CD14-positive monocyte (primary cell): ENCODE data around the gene RAD51D. TPM values are rescaled to one million over a fixed set of nuclear protein-coding genes. Genes with fewer than 3 reads are reported as not detected.

Experiments used
- DNase-seq, 3 donors: peaks; one replicate each; pipeline ENCODE4 v3.0.0-alpha.2; 2011 to 2022
- H2AFZ ChIP-seq: 2 replicates; pipeline ENCODE4 v1.6.0; 2012; ENCODE audit warnings: mild to moderate bottlenecking, low read depth, low read length, inconsistent platforms; ENCODE audit not compliant: insufficient read depth, poor library complexity, severe bottlenecking
- H3K27ac ChIP-seq, 2 donors: 1 replicate in 1 of 2; 2 replicates in 1 of 2; pipeline ENCODE4 v1.5.1; 2012 to 2013; ENCODE audit warnings: low read length in 2 of 2, control low read depth in 1 of 2, inconsistent platforms in 1 of 2, low read depth in 1 of 2, mild to moderate bottlenecking in 1 of 2
- H3K27me3 ChIP-seq, 2 donors: one replicate each; pipeline versions ENCODE4 v1.6.0 to v1.6.1; 2011 to 2013; ENCODE audit warnings: low read length in 2 of 2; ENCODE audit not compliant: control insufficient read depth in 2 of 2, insufficient read depth in 2 of 2
- H3K36me3 ChIP-seq, 2 donors: replicated peaks in 1 of 2; 1 replicate in 1 of 2; 2 replicates in 1 of 2; pipeline versions ENCODE4 v1.5.1 to v1.6.1; 2012 to 2013; ENCODE audit warnings: low read length in 2 of 2, control low read depth in 1 of 2, inconsistent platforms in 1 of 2, mild to moderate bottlenecking in 1 of 2; ENCODE audit not compliant: insufficient read depth in 2 of 2, control insufficient read depth in 1 of 2
- H3K4me1 ChIP-seq, 2 donors: 1 replicate in 1 of 2; 2 replicates in 1 of 2; pipeline versions ENCODE4 v1.5.1 to v1.6.1; 2012 to 2013; ENCODE audit warnings: low read length in 2 of 2, control low read depth in 1 of 2, inconsistent platforms in 1 of 2, mild to moderate bottlenecking in 1 of 2, moderate library complexity in 1 of 2; ENCODE audit not compliant: insufficient read depth in 2 of 2, control insufficient read depth in 1 of 2
- H3K4me2 ChIP-seq: replicated peaks from 2 replicates; pipeline ENCODE3; 2012; ENCODE audit warnings: low read length, moderate library complexity, mild to moderate bottlenecking; ENCODE audit not compliant: poor library complexity, severe bottlenecking; ENCODE audit errors: extremely low read depth
- H3K4me3 ChIP-seq, 3 experiments: fragments of 200-600 bp in 1 of 3; sonication (generic) in 1 of 3; replicated peaks in 1 of 3; 1 replicate in 2 of 3; 2 replicates in 1 of 3; pipeline ENCODE4 v1.5.1; 2011 to 2013; ENCODE audit warnings: low read length in 3 of 3, mild to moderate bottlenecking in 3 of 3, control low read depth in 2 of 3, low read depth in 2 of 3, inconsistent platforms in 1 of 3, moderate library complexity in 1 of 3
- H3K79me2 ChIP-seq: 2 replicates; pipeline ENCODE4 v1.6.0; 2012; ENCODE audit warnings: mild to moderate bottlenecking, control low read depth, inconsistent platforms, low read length, moderate library complexity; ENCODE audit not compliant: insufficient read depth
- H3K9ac ChIP-seq: 2 replicates; pipeline ENCODE4 v1.6.0; 2017; ENCODE audit warnings: low read length, mild to moderate bottlenecking; ENCODE audit not compliant: insufficient read depth, poor library complexity, severe bottlenecking
- H3K9me3 ChIP-seq, 2 donors: replicated peaks in 1 of 2; 1 replicate in 1 of 2; 2 replicates in 1 of 2; pipeline versions ENCODE4 v1.5.1 to v1.6.1; 2012 to 2013; ENCODE audit warnings: low read length in 2 of 2, control low read depth in 1 of 2; ENCODE audit not compliant: control insufficient read depth in 1 of 2, insufficient read depth in 1 of 2
- H4K20me1 ChIP-seq: 2 replicates; pipeline ENCODE4 v1.6.0; 2012; ENCODE audit warnings: mild to moderate bottlenecking, low read length, control low read depth, moderate library complexity; ENCODE audit not compliant: insufficient read depth
- H3K27ac Mint-ChIP-seq, 7 donors: one replicate each; pipeline ENCODE4 v1.8.0; 2020; ENCODE audit warnings: mild to moderate bottlenecking in 7 of 7, mixed read lengths in 7 of 7, moderate library complexity in 6 of 7, inconsistent platforms in 2 of 7
- H3K27me3 Mint-ChIP-seq, 3 donors: one replicate each; pipeline ENCODE4 v1.8.0; 2021 to 2022; ENCODE audit warnings: low read depth in 3 of 3, mild to moderate bottlenecking in 3 of 3, mixed read lengths in 3 of 3, moderate library complexity in 3 of 3, inconsistent platforms in 1 of 3
- H3K36me3 Mint-ChIP-seq, 2 donors: one replicate each; pipeline ENCODE4 v1.8.0; 2020; ENCODE audit warnings: mixed read lengths in 2 of 2, inconsistent platforms in 1 of 2, mild to moderate bottlenecking in 1 of 2
- H3K4me1 Mint-ChIP-seq: one replicate; pipeline ENCODE4 v1.8.0; 2020; ENCODE audit warnings: mild to moderate bottlenecking, mixed read lengths
- H3K4me3 Mint-ChIP-seq, 2 donors: one replicate each; pipeline ENCODE4 v1.8.0; 2020; ENCODE audit warnings: mild to moderate bottlenecking in 2 of 2, mixed read lengths in 2 of 2, moderate library complexity in 1 of 2
- H3K9me3 Mint-ChIP-seq, 7 donors: one replicate each; pipeline ENCODE4 v1.8.0; 2020 to 2022; ENCODE audit warnings: mixed read lengths in 7 of 7, mild to moderate bottlenecking in 6 of 7, moderate library complexity in 6 of 7, inconsistent platforms in 2 of 7
- CTCF ChIP-seq: fragments of 200-600 bp; IDR thresholded peaks from one replicate; pipeline ENCODE4 v1.8.0; 2022; ENCODE audit warnings: antibody characterized with exemption, mild to moderate bottlenecking
- WGBS: methylation state at CpG from one replicate; pipeline ENCODE4 v1.1.5; 2013; ENCODE audit warnings: missing lambda C conversion rate; ENCODE audit not compliant: insufficient coverage; 5-methylcytosine and 5-hydroxymethylcytosine counted together
- intact Hi-C, 2 donors: fragments of 100-400 bp; cut with micrococcal nuclease; formaldehyde crosslinking; loops; one replicate each; pipeline versions ENCODE4 v1.15.0 to v1.15.1; 2023
- polyA plus RNA-seq, 3 donors: library from polyadenylated mRNA; depleted of rRNA in 1 of 3; unstranded in 2 of 3; stranded (reverse) in 1 of 3; fragments of 300-500 nt in 2 of 3; fragments of >200 nt in 1 of 3; fragmentation: Illumina TruSeq in 2 of 3; gene quantifications; 1 replicate in 2 of 3; 2 replicates in 1 of 3; pipeline ENCODE4 v1.2.3, GENCODE V29; 2012 to 2021

RAD51D gene
- polyA plus RNA-seq, 3 donors = 4.4 to 6.9 (median 5.8) TPM

GRCh38 chr17:35073991-35074627, 45.6 kb downstream of the RAD51D start:
- H3K4me3 Mint-ChIP-seq = no peak overlapping the region

GRCh38 chr17:35073183-35073790, 46.4 kb downstream of the RAD51D start:
- peaks cover 11 to 12% of the 10 kb centered on the region in 2 donors for H3K36me3 Mint-ChIP-seq
- peaks cover 57% of the 10 kb centered on the region for H3K4me1 Mint-ChIP-seq
- no peak for DNase-seq
- Histone ChIP-seq H3K27ac (peak overlapping the region in 1 of 2 donors; percentile 6), H3K4me3 (no peak overlapping the region), H3K27me3 (no peaks in the 10 kb centered on the region), H3K79me2 (peaks cover 79% of the 10 kb centered on the region), H2AFZ (no peak overlapping the region), H3K4me1 (peaks cover 42 to 49% of the 10 kb centered on the region in 2 donors), H3K4me2 (no peak overlapping the region), H4K20me1 (peaks cover 35% of the 10 kb centered on the region), H3K9ac (no peak overlapping the region), H3K9me3 (no peaks in the 10 kb centered on the region), H3K36me3 (no peaks in the 10 kb centered on the region)
- intact Hi-C loops = no loop called here
- no peak overlapping the region for H3K4me3 Mint-ChIP-seq
- WGBS = no CpG with 5 or more reads among the region's 3 CpGs
- H3K27me3 Mint-ChIP-seq = no peaks in the 10 kb centered on the region
- peak overlapping the region in 4 of 7 donors; percentile 6 to 85 (median 41) for H3K27ac Mint-ChIP-seq
- H3K9me3 Mint-ChIP-seq = no peaks in the 10 kb centered on the region
- no peak for TF ChIP-seq CTCF

More at GRCh38 chr17:35073991-35074627, 45.6 kb downstream of the RAD51D start:
- Histone ChIP-seq H3K4me3 (no peak overlapping the region), H3K9me3 (no peaks in the 10 kb centered on the region), H3K27ac (no peak overlapping the region), H3K27me3 (no peaks in the 10 kb centered on the region), H4K20me1 (peaks cover 38% of the 10 kb centered on the region), H2AFZ (no peak overlapping the region), H3K36me3 (no peaks in the 10 kb centered on the region), H3K4me1 (peaks cover 36 to 41% of the 10 kb centered on the region in 2 donors), H3K79me2 (peaks cover 83% of the 10 kb centered on the region), H3K9ac (no peak overlapping the region), H3K4me2 (no peak overlapping the region)
- TF ChIP-seq CTCF = no peak
- peak overlapping the region in 1 of 7 donors; percentile 4 for H3K27ac Mint-ChIP-seq
- H3K4me1 Mint-ChIP-seq = peaks cover 49% of the 10 kb centered on the region
- intact Hi-C loops = no loop called here
- WGBS = 52% methylated on average over 3 of the region's 5 CpGs
- no peak for DNase-seq
- H3K27me3 Mint-ChIP-seq = no peaks in the 10 kb centered on the region
- no peaks in the 10 kb centered on the region for H3K9me3 Mint-ChIP-seq
- peaks cover 7 to 9% of the 10 kb centered on the region in 2 donors for H3K36me3 Mint-ChIP-seq
